ENCODE data around the gene HFM1.

The HFM1 gene

DNA sequence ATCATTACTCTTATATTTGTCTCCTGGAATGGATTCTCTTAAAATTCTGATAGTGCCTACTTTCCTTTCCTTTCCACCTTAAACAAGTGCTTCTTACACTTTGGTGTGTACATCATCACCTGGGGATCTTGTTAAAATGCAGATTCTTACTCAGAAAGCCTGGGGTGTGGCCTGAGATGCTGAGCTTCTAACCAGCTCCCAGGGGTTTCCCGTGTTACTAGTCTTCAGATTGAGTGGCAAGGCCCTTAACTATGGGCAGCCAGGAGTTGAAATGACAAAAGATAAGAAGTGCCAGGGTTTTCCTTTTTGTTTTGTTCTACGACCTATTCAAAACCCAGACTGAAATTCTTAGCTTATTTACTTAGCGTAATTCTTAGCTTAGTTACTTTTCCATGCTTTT is 159.2 kb downstream of the HFM1 start:
- DNase-seq (ENCODE audit: low read depth) = no peak

DNA sequence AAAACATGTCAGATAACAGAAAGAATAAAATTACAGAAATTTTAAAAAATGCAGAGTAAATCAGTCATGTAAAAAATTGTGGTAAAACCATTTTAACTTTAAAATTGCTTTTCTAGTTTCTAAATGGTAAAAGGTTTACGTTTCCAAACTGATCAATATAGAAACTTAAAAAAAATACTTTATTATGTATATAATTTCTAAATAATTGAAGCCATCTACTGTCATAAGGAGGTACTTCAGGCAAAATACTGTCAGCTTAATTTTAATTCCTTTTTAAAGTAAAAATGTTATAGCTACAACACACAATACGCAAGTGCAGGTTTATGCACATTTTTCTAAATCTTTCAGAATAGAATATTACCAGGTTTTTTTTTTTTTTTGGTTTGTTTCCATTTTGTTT is 159.9 kb downstream of the HFM1 start:
- no peak for DNase-seq (ENCODE audit: low read depth)

DNA sequence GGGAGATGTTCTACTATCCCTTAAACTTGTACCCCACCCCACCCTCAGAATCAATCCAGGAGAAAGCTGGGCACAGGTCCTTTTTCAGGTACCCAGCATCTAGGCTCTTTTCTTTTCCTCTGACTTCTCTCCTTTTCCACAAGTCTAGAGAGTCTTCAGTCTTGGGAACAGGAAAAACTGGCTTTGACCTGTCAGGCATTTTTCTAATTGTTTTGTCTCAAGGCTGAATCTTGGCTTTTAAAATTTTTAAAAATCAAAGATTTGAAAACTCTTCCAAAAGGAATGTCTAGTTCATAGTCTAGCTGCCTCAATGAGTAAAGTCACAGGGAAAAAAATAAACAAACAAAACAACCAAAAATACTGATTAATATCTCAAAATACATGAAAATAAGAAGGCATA is 161.5 kb downstream of the HFM1 start:
- no peak for DNase-seq (ENCODE audit: low read depth)

DNA sequence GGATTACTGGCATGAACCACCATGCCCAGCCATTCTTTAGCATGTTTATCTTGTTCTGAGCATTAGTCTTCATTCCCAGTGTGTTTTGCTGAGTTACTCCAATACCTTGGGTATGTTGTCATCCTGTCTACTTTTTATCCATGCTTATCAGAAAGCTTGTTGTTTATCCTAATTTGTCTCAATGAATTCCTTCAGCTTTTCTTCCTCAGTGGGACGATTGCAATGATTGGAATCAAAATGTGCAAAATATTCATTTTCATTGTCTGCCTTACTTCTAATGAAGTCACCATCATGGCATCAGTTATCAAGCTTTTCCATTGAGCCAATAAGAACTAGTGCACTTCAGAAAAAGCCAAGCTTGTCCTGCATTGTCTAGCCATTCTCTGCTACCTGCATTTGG is 170.5 kb downstream of the HFM1 start:
- DNase-seq (ENCODE audit: low read depth) = no peak

DNA sequence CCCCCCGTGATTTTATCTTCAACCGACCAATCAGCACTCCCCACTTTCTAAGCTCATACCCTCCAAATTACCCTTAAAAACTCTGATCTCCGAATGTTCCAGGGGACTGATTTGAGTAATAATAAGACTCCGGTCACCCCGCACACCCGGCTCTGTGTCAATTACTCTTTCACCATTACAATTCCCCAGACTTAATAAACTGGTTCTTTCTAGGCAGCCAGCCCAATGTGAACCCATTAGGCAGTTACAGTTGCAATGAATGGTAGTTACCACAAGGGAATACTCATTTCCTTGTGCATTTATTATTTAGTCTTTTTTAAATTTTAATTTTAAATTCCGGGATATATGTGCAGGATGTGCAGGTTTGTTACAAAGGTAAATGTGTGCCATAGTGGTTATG is 177.9 kb downstream of the HFM1 start:
- DNase-seq (ENCODE audit: low read depth) = no peak

DNA sequence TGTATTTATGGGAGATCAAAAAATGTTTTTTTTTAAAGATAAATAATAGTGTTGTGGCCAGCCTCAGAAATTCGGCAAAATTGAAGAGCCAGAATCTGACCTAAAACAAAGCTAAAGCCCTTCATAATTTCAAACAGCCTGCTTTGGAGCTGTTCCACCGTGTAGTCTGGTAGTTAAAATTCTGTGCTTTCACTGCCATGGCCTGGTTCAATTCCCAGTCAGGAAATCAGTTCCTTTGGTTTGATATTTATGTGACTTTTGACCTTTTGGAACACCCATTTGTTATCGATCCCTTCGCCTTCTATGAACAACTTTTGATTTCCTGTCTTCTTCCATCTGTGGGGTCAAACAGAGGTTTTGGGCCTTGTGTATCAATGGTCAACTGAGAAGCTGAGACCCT is 179.8 kb downstream of the HFM1 start:
- DNase-seq (ENCODE audit: low read depth) = no peak

DNA sequence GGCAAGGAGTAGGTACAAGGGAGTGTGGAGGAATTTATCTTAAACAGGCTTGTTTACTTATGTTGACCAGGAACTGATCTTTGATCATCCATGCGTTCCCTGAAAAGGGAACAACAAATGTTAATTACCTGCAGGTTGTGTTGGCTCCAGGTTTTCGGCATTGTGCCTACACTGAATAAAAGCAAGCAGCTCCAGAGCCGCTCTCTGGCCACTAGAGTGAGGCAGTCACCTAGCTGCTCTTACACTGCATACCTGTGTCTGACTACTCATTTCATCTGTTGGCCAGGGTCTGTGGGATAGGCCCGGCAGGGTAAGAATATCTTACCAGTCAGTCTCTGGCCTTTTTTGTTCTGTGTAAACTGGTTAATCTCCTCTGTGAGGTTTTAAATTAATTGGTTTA is 183.6 kb downstream of the HFM1 start:
- DNase-seq (ENCODE audit: low read depth) = no peak

DNA sequence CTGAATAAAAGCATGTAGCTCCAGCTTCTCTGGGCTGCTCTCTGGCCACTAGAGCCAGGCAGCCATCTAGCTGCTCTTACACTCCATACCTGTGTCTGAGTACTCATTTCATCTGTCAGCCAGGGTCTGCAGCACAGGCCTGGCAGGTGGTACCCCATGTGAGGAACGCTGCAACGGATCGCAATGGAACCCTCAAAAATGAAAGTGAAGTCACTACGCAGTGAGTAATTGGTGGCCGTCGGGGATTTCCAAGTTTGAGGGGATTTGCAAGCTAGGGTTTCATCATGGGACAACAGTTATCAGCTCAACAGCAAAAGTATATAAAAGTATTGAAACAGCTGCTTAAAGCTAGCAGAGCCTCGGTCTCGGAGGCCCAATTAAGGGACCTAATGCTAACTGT is 186.7 kb downstream of the HFM1 start:
- no peak for DNase-seq (ENCODE audit: low read depth)
